GM19035 (cell line): Measurements from ENCODE around the gene FH.

Experiments used
- ATAC-seq: cut with Tn5 transposase; IDR thresholded peaks from one replicate; pipeline ENCODE4 v1.9.1; 2021; ENCODE audit not compliant: unreplicated experiment

Gene FH

DNA sequence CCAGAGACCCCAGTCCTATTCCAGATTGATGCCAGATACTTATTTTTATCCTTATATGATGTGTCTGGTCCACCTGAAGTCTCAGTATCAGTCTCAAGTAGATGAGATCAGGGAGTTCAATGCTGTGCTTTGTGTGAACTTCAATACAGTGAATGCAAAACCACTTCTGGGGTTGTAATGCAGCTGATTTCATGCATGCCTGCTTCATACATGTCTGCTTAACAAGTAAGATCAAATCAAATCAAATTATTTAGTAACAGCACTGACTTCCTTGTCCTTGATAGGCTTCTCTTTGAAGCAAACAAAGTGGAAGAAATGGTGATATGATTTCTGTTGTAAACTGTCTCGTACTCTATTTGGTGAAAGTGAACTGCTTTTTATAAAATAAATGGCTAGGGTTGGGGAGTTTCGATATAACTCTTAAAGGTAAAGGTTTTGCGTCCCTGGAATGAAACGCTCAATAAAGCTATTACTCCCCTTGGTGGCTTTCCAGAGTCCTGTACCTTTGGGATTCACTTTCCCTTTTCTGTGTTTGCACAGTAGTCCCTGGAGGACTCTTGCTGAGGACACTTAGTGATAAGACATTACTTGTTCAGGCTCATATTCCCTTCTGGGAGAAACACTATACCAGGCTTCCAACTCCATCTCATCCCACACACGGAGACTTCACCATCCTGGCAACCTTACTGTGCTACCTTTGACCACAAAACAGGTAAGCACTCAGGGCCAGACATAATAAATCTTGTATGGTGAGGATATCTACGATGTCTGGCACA is 59.3 kb downstream of the FH start:
- ATAC-seq: no peak

DNA sequence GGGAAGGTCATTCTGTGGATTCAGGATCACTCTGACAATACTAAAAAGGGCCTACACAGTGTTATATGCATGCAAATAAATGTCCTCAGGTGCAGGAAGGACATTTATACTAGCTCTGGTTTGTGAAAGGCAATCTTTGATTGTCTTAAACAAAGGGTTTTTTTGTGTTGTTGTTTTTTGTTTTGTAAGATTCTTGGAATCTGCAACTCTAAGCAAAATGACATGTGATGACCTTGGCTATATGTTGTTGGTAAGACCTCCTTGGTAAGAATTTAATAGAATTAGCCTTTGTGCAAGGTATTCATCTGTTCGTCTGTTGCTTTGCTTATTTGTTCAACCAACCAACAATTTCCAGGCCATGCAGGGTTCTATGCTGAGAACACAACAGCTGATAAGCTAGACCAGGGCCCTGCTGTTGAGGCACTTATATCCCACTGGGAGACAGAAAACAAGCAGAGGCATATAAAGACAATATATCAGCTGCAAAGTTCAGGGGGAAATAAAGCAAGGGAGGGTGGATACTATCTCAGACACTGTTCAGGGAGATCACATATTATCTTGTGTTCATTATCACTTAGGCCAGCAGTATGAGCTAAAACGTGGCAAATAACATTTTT is 60.3 kb downstream of the FH start:
- ATAC-seq: no peak

DNA sequence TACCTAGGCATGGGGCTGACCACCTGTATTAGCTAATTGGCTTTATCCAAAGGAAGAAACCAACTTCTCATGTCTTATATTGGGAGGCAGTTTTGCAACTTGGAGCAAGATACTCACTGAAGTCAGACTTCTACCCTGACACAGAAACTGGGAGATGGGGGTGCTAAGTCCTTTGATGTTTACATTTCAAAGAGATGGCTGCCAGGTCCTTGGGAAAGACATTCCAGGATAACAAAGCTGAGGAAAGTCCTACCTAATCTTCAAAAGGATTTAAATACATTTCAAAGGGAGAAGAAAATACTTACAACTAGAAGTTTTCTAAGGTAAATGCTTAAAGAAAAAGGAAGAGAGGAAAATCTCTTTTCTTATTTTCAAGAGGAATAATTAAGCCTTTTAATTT is 62.1 kb downstream of the FH start:
- no peak for ATAC-seq

DNA sequence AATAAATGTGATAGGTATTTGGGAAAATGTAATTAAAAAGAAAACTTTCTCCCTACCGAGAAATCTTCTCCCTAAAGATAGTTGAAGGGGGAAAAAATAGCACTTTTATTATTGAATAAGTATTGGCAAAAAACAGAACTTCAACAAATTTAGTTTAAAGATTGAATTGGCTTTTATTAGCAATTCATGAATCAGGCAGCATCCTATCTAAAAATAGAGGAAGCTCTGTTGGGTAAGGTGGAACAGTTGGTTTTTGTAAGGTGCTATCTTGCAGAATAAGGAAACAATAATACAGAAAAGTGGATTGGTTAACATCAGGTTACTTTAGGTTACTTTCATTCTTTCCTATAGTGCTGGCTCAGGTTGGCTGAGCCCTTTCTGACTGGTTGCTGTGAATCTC is 62.8 kb downstream of the FH start:
- ATAC-seq: no peak

DNA sequence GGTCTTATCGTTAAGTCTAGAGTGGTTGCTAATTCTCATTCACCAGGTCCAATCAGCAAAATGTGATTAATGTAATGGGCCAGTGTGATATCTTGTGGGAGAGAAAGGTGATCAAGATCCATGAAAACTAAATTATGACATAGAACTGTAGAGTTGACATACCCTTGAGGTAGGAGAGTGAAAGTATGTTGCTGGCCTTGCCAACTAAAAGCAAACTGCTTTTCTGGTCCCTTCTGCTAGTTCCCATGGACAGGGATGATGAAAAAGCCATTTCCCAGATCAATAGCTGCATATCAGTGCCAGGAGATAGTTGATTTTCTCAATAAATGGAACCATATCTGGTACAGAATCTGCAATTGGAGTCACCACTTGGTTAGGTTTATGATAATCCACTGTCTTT is 65.8 kb downstream of the FH start:
- ATAC-seq: no peak

DNA sequence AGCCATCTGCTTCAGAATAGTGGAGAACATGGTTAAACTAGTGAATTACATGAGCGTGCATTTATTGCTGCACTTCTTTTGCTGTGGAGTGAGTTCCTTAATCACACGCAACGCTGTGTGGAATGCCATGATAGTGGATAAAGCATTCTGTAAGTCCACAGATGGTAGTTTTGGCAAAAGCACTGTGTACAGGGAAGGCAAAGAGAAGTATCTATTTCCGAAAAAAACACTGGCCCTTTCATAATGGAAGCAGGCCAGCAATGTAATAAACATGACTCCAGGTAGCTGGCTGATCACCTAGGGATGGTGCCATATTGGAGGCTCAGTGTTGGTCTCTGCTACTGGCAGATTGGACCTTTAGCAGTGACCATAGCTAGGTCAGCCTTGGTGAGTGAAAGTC is 67.6 kb downstream of the FH start:
- ATAC-seq: no peak
